T-helper 2 cell treated with Interferon-gamma antibody and Interleukin-4, amounts not matched to agents 5 μg/mL and 100 μg/mL, for 36 hours (primary cell): ENCODE results near the gene SELPLG.

ENCODE experiments used
- DNase-seq: peaks from one replicate; pipeline ENCODE4 v3.0.0; 2021; ENCODE audit warnings: low spot score
- H3K27ac Mint-ChIP-seq: one replicate; pipeline ENCODE4 v1.8.0; 2021; ENCODE audit warnings: mild to moderate bottlenecking, mixed read lengths
- H3K27me3 Mint-ChIP-seq: one replicate; pipeline ENCODE4 v1.8.0; 2021; ENCODE audit warnings: low read depth, mixed read lengths
- H3K36me3 Mint-ChIP-seq: one replicate; pipeline ENCODE4 v1.8.0; 2021; ENCODE audit warnings: low read depth, mixed read lengths
- H3K4me1 Mint-ChIP-seq: one replicate; pipeline ENCODE4 v1.8.0; 2021; ENCODE audit warnings: low read depth, mixed read lengths
- H3K4me3 Mint-ChIP-seq: one replicate; pipeline ENCODE4 v1.8.0; 2022; ENCODE audit warnings: mild to moderate bottlenecking, moderate library complexity, mixed read lengths
- H3K9me3 Mint-ChIP-seq: one replicate; pipeline ENCODE4 v1.8.0; 2021; ENCODE audit warnings: mixed read lengths

The SELPLG gene, protein sequence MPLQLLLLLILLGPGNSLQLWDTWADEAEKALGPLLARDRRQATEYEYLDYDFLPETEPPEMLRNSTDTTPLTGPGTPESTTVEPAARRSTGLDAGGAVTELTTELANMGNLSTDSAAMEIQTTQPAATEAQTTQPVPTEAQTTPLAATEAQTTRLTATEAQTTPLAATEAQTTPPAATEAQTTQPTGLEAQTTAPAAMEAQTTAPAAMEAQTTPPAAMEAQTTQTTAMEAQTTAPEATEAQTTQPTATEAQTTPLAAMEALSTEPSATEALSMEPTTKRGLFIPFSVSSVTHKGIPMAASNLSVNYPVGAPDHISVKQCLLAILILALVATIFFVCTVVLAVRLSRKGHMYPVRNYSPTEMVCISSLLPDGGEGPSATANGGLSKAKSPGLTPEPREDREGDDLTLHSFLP

DNA sequence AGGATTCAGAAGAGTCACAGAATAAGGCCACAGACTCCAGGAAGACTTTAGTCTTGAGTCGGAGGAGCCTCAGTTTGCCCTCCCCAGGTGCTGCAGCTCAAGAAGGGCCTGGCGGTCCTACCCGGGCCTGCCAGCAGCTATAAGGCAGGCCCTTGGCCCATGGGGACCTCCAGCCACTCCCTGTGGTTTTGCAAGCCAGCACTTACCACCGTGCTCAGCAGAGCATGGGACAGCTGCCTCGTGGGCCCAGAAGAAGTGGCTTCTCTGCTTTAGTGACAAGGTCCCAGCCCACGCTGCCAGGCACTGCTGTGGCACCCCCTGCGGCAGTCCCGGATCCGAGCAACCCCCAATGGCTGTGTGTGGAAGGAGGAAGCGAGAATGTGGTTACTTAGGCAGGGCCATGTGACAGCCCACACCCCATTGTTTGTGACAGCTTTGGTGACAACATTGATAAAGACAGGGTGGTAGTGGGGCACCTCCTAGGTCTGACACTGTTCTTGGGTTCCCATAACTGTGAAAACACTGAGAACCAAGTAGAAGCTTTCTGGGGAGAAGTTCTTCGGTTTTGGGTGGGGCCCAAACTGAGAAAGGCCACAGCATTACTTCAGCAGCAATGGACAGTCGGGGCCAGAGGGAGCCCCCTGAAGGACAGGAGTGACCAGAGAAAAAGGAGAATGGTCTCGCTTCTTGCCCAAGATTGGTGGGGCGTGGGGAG lies at the start of gene SELPLG:
SELPLG (minus strand) TSS at position 361 of the 715 bp plus-strand sequence. CDS start 9,587 bp downstream, outside the sequence.
- peaks cover 44% of the 10 kb centered on the region for H3K36me3 Mint-ChIP-seq
- peak; percentile 85 for DNase-seq

DNA sequence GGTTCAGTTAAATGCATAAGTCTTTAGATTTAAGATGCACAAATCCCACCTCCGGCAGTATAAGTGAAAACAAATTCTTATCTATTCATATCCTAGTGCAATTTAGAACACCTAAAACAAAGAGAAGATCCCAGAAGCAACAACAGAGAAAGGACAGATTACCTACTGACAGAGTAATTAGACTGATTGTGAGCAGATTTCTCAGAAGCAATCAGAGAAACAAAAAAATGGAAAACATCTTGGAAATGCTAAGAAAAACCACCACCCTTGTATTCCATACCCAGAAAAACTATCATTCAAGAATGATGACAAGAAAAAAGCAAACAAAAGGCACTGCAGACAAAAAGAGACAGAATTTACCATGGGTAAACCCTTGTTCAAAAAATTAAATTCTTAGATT lies 47.6 kb upstream of the SELPLG start:
- Mint-ChIP-seq H3K9me3 (no peaks in the 10 kb centered on the region), H3K4me3 (no peak overlapping the region), H3K27ac (no peak overlapping the region), H3K27me3 (no peaks in the 10 kb centered on the region), H3K4me1 (peaks cover 30% of the 10 kb centered on the region), H3K36me3 (peaks cover 4% of the 10 kb centered on the region)
- DNase-seq = no peak

More for the DNA sequence above, at the start of gene SELPLG:
- Mint-ChIP-seq H3K27ac (peak within 1 kb of the TSS; percentile 99), H3K9me3 (no peaks in the 10 kb centered on the region), H3K27me3 (no peaks in the 10 kb centered on the region), H3K4me3 (peak within 1 kb of the TSS; percentile 99), H3K4me1 (peaks cover 45% of the 10 kb centered on the region)

DNA sequence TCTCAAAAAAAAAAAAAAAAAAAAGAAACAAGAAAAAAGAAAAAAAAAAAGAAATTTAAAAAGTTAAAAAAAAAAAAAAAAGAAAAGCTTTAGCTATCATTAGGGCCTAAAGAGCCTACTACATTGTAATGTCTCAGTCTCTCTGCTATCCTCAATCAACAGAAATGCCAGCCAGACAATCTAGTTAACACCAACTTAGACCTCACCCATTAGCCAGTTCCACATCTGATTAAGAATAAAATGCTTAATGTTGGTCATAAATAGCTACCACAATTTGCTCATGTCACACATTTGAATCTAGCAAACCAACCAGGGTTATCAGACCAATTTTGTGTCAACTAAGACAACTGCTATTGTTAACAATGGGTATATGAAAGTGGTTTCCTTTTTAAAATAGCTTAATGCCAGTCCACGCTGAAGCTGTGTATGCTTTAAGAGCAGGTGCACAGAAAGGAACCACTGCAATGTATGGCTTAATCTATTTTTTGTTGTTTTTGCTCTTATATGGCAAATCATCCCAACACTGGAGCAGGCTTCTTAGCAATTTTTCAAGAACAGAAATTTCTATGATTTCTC lies 45.5 kb upstream of the SELPLG start:
- H3K36me3 Mint-ChIP-seq = peaks cover 6% of the 10 kb centered on the region
- no peaks in the 10 kb centered on the region for H3K27me3 Mint-ChIP-seq
- no peak overlapping the region for H3K4me3 Mint-ChIP-seq
- H3K4me1 Mint-ChIP-seq = peaks cover 18% of the 10 kb centered on the region
- DNase-seq = no peak
- no peak overlapping the region for H3K27ac Mint-ChIP-seq
- H3K9me3 Mint-ChIP-seq = no peaks in the 10 kb centered on the region

DNA sequence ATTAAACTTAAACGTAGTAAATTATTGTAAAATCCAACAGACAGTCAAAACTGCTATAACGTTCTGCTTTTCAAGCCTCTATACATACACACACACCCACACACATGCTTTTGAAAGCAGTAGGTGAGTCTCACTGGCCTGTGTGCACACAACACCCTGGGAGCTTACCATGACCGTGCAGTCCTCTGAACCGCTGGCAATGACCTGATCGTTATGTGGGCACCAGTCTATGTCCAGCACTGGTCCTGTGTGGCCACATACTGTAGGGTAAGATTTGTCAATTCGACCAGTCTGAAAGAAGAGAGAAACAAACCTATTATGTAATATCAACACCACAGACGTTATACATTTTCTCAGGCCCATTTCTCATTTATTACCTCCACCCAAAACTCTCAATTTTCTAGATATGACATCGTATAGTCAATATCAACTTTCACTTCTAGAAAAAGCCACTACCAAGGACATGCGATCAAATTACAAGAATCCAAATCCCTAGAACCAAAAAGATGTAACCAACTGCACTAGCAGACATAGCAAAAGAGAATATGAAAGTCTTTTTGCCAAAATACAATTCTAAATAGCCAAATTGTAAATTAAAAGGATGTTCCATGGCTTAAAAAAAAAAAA lies 44.5 kb upstream of the SELPLG start:
- Mint-ChIP-seq H3K4me3 (no peak overlapping the region), H3K27ac (no peak overlapping the region), H3K9me3 (no peaks in the 10 kb centered on the region), H3K36me3 (peaks cover 6% of the 10 kb centered on the region), H3K27me3 (no peaks in the 10 kb centered on the region), H3K4me1 (peaks cover 16% of the 10 kb centered on the region)
- no peak for DNase-seq

DNA sequence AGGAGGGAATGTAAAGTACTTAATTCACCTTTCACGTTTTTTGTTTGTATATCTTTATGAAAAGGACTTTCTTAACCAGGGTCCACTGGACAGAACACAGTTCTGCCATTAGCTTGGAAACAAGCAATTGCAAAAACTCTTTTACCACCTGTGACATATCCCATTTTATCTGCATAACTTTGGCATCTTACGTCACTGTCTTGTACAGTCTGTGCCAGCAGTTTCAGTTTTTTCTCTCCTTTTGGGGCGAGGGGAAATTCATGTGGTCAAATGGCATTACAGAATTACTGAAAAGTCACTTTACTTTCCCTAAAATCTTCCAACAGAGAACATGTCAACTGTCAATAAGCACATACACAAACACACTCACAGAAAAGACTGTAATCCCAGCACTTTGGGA lies 43.7 kb upstream of the SELPLG start:
- H3K9me3 Mint-ChIP-seq = no peaks in the 10 kb centered on the region
- no peak overlapping the region for H3K27ac Mint-ChIP-seq
- DNase-seq = no peak
- H3K4me3 Mint-ChIP-seq = no peak overlapping the region
- no peaks in the 10 kb centered on the region for H3K27me3 Mint-ChIP-seq
- peaks cover 6% of the 10 kb centered on the region for H3K36me3 Mint-ChIP-seq
- peaks cover 16% of the 10 kb centered on the region for H3K4me1 Mint-ChIP-seq

DNA sequence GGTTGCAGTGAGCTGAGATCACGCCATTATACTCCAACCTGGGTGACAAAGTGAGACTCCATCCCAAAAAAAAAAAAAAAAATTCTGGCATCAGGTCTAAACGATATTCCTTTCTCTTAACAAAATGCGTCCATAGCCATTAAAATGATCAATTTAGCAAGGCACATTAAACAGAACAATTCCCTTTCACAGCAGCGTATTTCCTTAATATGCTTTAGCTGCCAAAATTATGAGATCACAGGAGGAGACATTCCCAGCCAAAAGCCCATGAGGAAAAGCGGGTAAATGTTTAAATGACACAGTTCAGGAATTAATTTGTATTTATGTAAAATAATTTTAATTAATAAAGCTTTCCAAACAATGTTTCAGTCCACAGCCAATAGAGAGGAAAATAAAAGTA lies 43.0 kb upstream of the SELPLG start:
- peaks cover 6% of the 10 kb centered on the region for H3K36me3 Mint-ChIP-seq
- H3K4me3 Mint-ChIP-seq = no peak overlapping the region
- H3K27me3 Mint-ChIP-seq = no peaks in the 10 kb centered on the region
- H3K27ac Mint-ChIP-seq = no peak overlapping the region
- no peaks in the 10 kb centered on the region for H3K9me3 Mint-ChIP-seq
- peaks cover 15% of the 10 kb centered on the region for H3K4me1 Mint-ChIP-seq
- no peak for DNase-seq

DNA sequence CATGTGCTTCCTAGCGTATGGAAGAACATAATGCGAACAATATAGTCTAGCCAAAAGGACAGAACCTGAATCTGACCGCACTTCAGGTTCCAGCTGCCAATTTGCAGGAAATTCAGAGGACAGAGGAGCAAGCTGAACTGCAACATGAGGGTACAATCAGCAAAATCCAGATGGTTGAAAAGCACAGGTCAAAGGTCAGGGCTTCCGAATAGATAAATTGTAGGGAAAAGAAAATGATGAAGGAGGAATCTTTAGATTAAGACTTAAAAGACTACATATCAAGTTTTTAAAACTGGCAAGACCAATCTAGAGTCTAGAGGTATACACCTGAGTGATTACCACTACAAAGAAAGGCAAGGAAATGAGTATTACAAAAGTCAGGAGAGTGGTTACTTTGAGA lies 42.1 kb upstream of the SELPLG start:
- DNase-seq = no peak
- Mint-ChIP-seq H3K4me1 (peaks cover 6% of the 10 kb centered on the region), H3K27me3 (no peaks in the 10 kb centered on the region), H3K36me3 (peaks cover 6% of the 10 kb centered on the region), H3K4me3 (no peak overlapping the region), H3K27ac (no peak overlapping the region), H3K9me3 (no peaks in the 10 kb centered on the region)

DNA sequence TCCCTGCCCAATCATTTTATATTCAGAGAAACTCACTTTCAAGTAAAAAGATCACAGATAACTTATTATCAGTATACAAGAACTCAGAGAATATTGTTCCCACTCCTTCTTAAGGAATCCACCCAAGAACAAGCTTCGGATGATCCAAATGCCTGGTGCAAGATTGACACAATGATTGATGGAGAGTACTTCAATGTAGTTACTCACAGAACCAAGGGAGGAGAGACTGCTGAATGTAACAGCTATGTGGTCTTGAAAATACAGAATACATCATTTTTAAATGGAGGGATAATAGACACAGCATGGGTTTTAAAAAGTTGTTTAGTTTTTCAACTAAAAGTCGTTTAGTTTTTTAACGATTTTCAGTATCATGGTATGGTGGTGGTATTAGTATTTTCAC lies 38.4 kb upstream of the SELPLG start:
- Mint-ChIP-seq H3K36me3 (peaks cover 2% of the 10 kb centered on the region), H3K4me1 (no peaks in the 10 kb centered on the region), H3K27me3 (no peaks in the 10 kb centered on the region), H3K27ac (no peak overlapping the region), H3K9me3 (no peaks in the 10 kb centered on the region), H3K4me3 (no peak overlapping the region)
- no peak for DNase-seq

DNA sequence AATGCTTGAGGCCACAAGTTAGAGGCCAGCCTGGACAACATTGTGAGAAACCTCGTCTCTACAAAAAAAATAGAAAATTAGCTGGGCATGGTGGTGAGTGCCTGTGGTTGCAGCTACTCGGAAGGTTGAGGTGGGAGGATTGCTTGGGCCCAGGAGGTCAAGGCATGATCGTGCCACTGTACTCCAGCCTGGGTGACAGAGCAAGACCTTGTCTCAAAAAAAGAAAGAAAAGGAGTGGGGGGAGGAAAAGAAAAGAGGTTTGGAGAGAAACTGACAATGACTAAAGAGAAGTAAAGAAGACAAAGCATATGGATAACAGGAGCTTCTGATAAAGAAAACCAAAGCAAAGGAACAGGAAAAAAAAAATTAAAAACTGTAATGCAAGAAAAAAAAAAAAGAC lies 37.4 kb upstream of the SELPLG start:
- Mint-ChIP-seq H3K4me1 (no peaks in the 10 kb centered on the region), H3K27ac (no peak overlapping the region), H3K4me3 (no peak overlapping the region), H3K9me3 (no peaks in the 10 kb centered on the region), H3K27me3 (no peaks in the 10 kb centered on the region), H3K36me3 (peaks cover 2% of the 10 kb centered on the region)
- no peak for DNase-seq

DNA sequence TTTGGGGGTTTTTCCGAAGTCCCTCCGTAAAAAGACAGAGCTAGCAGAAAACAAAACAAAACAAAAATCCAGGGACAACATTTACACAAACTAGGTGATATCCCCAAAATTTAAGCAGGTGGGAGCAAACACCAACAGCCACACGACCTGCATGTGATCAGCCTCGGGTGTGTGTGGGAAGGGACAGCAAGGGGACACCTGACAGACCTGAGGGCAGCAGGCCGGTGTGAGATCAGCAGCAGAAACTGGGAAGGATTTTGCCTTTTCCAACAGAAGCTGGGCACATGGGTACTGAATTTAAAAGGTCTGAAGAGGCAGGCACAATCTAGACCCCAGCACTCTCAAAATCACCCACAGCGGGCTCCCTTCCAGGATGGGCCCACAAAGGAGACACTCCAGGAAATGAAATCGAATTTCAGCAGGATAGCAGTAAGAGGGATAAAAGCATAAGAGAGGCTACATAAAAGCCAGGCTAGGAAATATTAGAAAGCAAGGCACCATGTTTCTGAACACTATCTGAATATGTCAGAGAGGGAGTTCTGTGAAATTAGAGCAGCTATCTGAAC lies 36.5 kb upstream of the SELPLG start:
- H3K4me1 Mint-ChIP-seq = no peaks in the 10 kb centered on the region
- H3K27ac Mint-ChIP-seq = no peak overlapping the region
- H3K9me3 Mint-ChIP-seq = no peaks in the 10 kb centered on the region
- no peaks in the 10 kb centered on the region for H3K27me3 Mint-ChIP-seq
- H3K4me3 Mint-ChIP-seq = no peak overlapping the region
- no peaks in the 10 kb centered on the region for H3K36me3 Mint-ChIP-seq
- DNase-seq = no peak

DNA sequence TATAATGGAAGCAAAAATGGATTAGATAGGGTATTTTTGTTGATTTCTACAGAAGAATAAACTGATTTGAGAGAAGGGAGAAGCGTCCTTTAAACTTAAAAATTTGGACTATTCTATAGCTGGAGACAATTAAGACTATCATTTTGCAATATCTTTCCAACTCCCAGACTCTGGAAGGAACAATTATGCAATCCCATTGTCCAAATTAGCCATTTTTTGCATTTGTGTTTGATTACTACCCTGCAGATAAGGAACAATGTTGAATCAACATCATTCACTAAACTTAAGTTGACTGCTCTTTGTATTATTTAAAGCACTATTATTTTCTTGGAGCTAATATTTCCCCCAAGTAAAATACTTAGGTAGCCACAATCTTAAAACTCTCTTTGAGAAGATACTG lies 34.8 kb upstream of the SELPLG start:
- DNase-seq = no peak
- no peaks in the 10 kb centered on the region for H3K36me3 Mint-ChIP-seq
- no peaks in the 10 kb centered on the region for H3K27me3 Mint-ChIP-seq
- H3K4me3 Mint-ChIP-seq = no peak overlapping the region
- peaks cover 7% of the 10 kb centered on the region for H3K4me1 Mint-ChIP-seq
- no peaks in the 10 kb centered on the region for H3K9me3 Mint-ChIP-seq
- no peak overlapping the region for H3K27ac Mint-ChIP-seq

DNA sequence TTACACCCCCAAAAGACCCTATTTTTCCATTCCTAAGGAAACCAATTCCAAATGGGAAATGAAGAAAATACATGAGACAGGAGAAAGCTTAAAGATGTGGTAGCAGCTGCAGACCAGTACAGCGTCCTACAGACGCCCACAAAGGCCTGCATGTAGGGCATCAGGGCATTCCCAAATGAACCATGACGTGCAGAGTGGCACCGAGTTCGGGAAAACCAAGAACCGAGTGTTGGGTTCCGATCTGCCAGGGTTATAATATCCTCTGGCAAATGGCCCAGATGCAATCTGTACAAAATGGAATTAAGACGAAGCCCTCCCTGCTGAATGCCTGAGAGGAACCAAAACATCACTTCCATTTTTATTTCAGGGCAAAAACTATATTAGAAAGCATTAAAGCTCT lies 34.4 kb upstream of the SELPLG start:
- Mint-ChIP-seq H3K27ac (no peak overlapping the region), H3K9me3 (no peaks in the 10 kb centered on the region), H3K27me3 (no peaks in the 10 kb centered on the region), H3K36me3 (peaks cover 1% of the 10 kb centered on the region), H3K4me1 (peaks cover 10% of the 10 kb centered on the region), H3K4me3 (no peak overlapping the region)
- no peak for DNase-seq

DNA sequence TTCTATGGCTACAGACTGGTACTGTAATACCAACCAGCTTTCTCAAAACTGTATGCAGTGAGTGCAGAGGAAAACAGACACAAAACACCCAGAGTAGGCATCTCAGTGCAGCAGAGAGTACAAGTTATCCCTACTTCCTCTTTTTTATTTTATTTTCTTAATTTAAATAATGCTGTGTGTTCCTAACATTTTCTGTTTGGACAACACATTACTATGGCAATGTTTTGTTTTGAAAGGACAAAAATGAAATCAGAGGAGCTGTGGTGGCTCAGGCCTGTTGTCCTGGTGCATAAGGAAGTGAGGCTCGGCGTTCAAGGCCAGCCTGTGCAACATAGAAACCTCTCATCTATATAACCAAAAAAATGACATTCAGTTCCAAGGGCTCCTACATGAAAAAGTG lies 33.7 kb upstream of the SELPLG start:
- H3K9me3 Mint-ChIP-seq = no peaks in the 10 kb centered on the region
- peaks cover 1% of the 10 kb centered on the region for H3K36me3 Mint-ChIP-seq
- H3K27me3 Mint-ChIP-seq = no peaks in the 10 kb centered on the region
- H3K4me1 Mint-ChIP-seq = peaks cover 11% of the 10 kb centered on the region
- no peak overlapping the region for H3K4me3 Mint-ChIP-seq
- H3K27ac Mint-ChIP-seq = no peak overlapping the region
- no peak for DNase-seq
